Activated CD4-positive, alpha-beta T cell treated with anti-CD3 and anti-CD28 coated beads for 36 hours (primary cell): ENCODE results near the gene TMEM273. TPM values are rescaled to one million over a fixed set of nuclear protein-coding genes. Genes with fewer than 3 reads are reported as not detected.

Experiments
- ATAC-seq: fragments of 200-7000 bp; cut with Tn5 transposase; one replicate; pipeline ENCODE4 v1.10.0; 2021; ENCODE audit warnings: mild to moderate bottlenecking, moderate library complexity
- CTCF ChIA-PET: fragments of 350-600 bp; sonication (Branson Sonifier 250); formaldehyde crosslinking; loops from one replicate; lab custom pipeline; 2021; ENCODE audit warnings: antibody characterized with exemption; lab: Charles Lee
- POLR2A ChIA-PET: fragments of 350-600 bp; sonication (Branson Sonifier 250); formaldehyde crosslinking; loops from one replicate; lab custom pipeline; 2021; ENCODE audit warnings: antibody characterized with exemption, inconsistent platforms; lab: Charles Lee
- DNase-seq: peaks from one replicate; pipeline ENCODE4 v3.0.0-alpha.2; 2020
- H3K27ac Mint-ChIP-seq: one replicate; pipeline ENCODE4 v1.8.0; 2021; ENCODE audit warnings: mixed read lengths
- H3K27me3 Mint-ChIP-seq: one replicate; pipeline ENCODE4 v1.8.0; 2021; ENCODE audit warnings: mixed read lengths
- H3K36me3 Mint-ChIP-seq: one replicate; pipeline ENCODE4 v1.8.0; 2021; ENCODE audit warnings: low read depth, mixed read lengths
- H3K4me1 Mint-ChIP-seq: one replicate; pipeline ENCODE4 v1.8.0; 2021; ENCODE audit warnings: mixed read lengths
- H3K4me3 Mint-ChIP-seq: one replicate; pipeline ENCODE4 v1.8.0; 2021; ENCODE audit warnings: mild to moderate bottlenecking, moderate library complexity, mixed read lengths
- H3K9me3 Mint-ChIP-seq: one replicate; pipeline ENCODE4 v1.8.0; 2021; ENCODE audit warnings: low read depth, mixed read lengths
- intact Hi-C, 2 experiments: fragments of 100-400 bp; cut with DNase I in 1 of 2; cut with micrococcal nuclease in 1 of 2; formaldehyde crosslinking; loops; one replicate each; pipeline versions ENCODE4 v1.14.2 to v1.15.1; 2022 to 2024; cut with DNase I, micrococcal nuclease
- total RNA-seq, 2 experiments: library from RNA; stranded (reverse); gene quantifications; one replicate each; pipeline ENCODE4 v1.2.3, GENCODE V29; 2021

Gene TMEM273
- 10 to 100 TPM; 26.5 to 28.0 TPM for total RNA-seq

- Mint-ChIP-seq H3K27ac (peak within 1 kb of the TSS; percentile 68), H3K36me3 (peaks cover 3% of the 10 kb centered on the region), H3K27me3 (peaks cover 23% of the 10 kb centered on the region), H3K4me1 (peaks cover 23% of the 10 kb centered on the region), H3K9me3 (no peaks in the 10 kb centered on the region), H3K4me3 (peak within 1 kb of the TSS; percentile 57)
- POLR2A ChIA-PET = no interaction called here
- DNase-seq = peak; percentile 48
- intact Hi-C loops = no loop called here
- ATAC-seq = peak; percentile 59
- CTCF ChIA-PET = no interaction called here
Observed at GRCh38 chr10:49187950-49188761, at the start of gene TMEM273. TMEM273 (minus strand) TSS chr10:49188391; CDS start chr10:49188336, 55 bp downstream.

GRCh38 chr10:49237985-49238384, 49.8 kb upstream of the TMEM273 start:
- Mint-ChIP-seq H3K4me1 (no peaks in the 10 kb centered on the region), H3K9me3 (no peaks in the 10 kb centered on the region), H3K27me3 (peaks cover 2% of the 10 kb centered on the region), H3K36me3 (no peaks in the 10 kb centered on the region), H3K4me3 (no peak overlapping the region), H3K27ac (no peak overlapping the region)
- ChIA-PET POLR2A (no interaction called here), CTCF (no interaction called here)
- no peak for DNase-seq
- no peak for ATAC-seq
- intact Hi-C loops = no loop called here

GRCh38 chr10:49235392-49235791, 47.2 kb upstream of the TMEM273 start:
- intact Hi-C loops = no loop called here
- H3K4me1 Mint-ChIP-seq = no peaks in the 10 kb centered on the region

GRCh38 chr10:49231086-49231820, 43.1 kb upstream of the TMEM273 start:
- CTCF ChIA-PET = no interaction called here
- Mint-ChIP-seq H3K36me3 (no peaks in the 10 kb centered on the region), H3K27me3 (peaks cover 2% of the 10 kb centered on the region), H3K4me3 (no peak overlapping the region), H3K4me1 (no peaks in the 10 kb centered on the region), H3K27ac (no peak overlapping the region), H3K9me3 (no peaks in the 10 kb centered on the region)
- intact Hi-C loops = no loop called here
- POLR2A ChIA-PET = no interaction called here
- ATAC-seq (no peak), DNase-seq (no peak)

More at GRCh38 chr10:49235392-49235791, 47.2 kb upstream of the TMEM273 start:
- CTCF ChIA-PET = interaction anchor here (0.8 kb wide), 1 partner anchor 236 kb away, joined by 3 read pairs; no protein-coding TSS in a partner anchor
- ATAC-seq = no peak
- DNase-seq = no peak
- Mint-ChIP-seq H3K36me3 (no peaks in the 10 kb centered on the region), H3K27me3 (peaks cover 2% of the 10 kb centered on the region), H3K9me3 (no peaks in the 10 kb centered on the region), H3K27ac (no peak overlapping the region), H3K4me3 (no peak overlapping the region)
- POLR2A ChIA-PET = no interaction called here

- no peaks in the 10 kb centered on the region for H3K36me3 Mint-ChIP-seq
- no peak for ATAC-seq
- no peaks in the 10 kb centered on the region for H3K4me1 Mint-ChIP-seq
- H3K27ac Mint-ChIP-seq = no peak overlapping the region
- no peaks in the 10 kb centered on the region for H3K9me3 Mint-ChIP-seq
- POLR2A ChIA-PET = no interaction called here
- H3K4me3 Mint-ChIP-seq = no peak overlapping the region
- intact Hi-C loops = no loop called here
- no peak for DNase-seq
- peaks cover 2% of the 10 kb centered on the region for H3K27me3 Mint-ChIP-seq
- CTCF ChIA-PET = no interaction called here
Observed at GRCh38 chr10:49230004-49230403, 41.8 kb upstream of the TMEM273 start.

GRCh38 chr10:49228677-49229076, 40.5 kb upstream of the TMEM273 start:
- intact Hi-C loops = no loop called here
- H3K27ac Mint-ChIP-seq = no peak overlapping the region
- CTCF ChIA-PET = no interaction called here
- no peaks in the 10 kb centered on the region for H3K4me1 Mint-ChIP-seq
- peaks cover 2% of the 10 kb centered on the region for H3K27me3 Mint-ChIP-seq
- no peak for ATAC-seq
- H3K9me3 Mint-ChIP-seq = no peaks in the 10 kb centered on the region
- H3K4me3 Mint-ChIP-seq = no peak overlapping the region
- H3K36me3 Mint-ChIP-seq = no peaks in the 10 kb centered on the region
- no peak for DNase-seq
- POLR2A ChIA-PET = no interaction called here

GRCh38 chr10:49227406-49227805, 39.2 kb upstream of the TMEM273 start:
- H3K27me3 Mint-ChIP-seq = peaks cover 2% of the 10 kb centered on the region
- H3K36me3 Mint-ChIP-seq = no peaks in the 10 kb centered on the region
- H3K27ac Mint-ChIP-seq = no peak overlapping the region
- H3K9me3 Mint-ChIP-seq = no peaks in the 10 kb centered on the region
- intact Hi-C loops = no loop called here
- H3K4me1 Mint-ChIP-seq = no peaks in the 10 kb centered on the region
- CTCF ChIA-PET = no interaction called here
- DNase-seq (no peak), ATAC-seq (no peak)
- no peak overlapping the region for H3K4me3 Mint-ChIP-seq
- POLR2A ChIA-PET = no interaction called here

GRCh38 chr10:49226594-49226993, 38.4 kb upstream of the TMEM273 start:
- DNase-seq = no peak
- no peaks in the 10 kb centered on the region for H3K4me1 Mint-ChIP-seq
- no peaks in the 10 kb centered on the region for H3K9me3 Mint-ChIP-seq
- H3K27ac Mint-ChIP-seq = no peak overlapping the region
- intact Hi-C loops = no loop called here
- no peaks in the 10 kb centered on the region for H3K27me3 Mint-ChIP-seq
- no peak overlapping the region for H3K4me3 Mint-ChIP-seq
- no peaks in the 10 kb centered on the region for H3K36me3 Mint-ChIP-seq
- ChIA-PET CTCF (no interaction called here), POLR2A (no interaction called here)
- no peak for ATAC-seq

GRCh38 chr10:49225218-49225876, 37.2 kb upstream of the TMEM273 start:
- Mint-ChIP-seq H3K36me3 (no peaks in the 10 kb centered on the region), H3K27ac (no peak overlapping the region), H3K4me1 (no peaks in the 10 kb centered on the region), H3K9me3 (no peaks in the 10 kb centered on the region), H3K4me3 (no peak overlapping the region), H3K27me3 (no peaks in the 10 kb centered on the region)
- ChIA-PET POLR2A (no interaction called here), CTCF (interaction anchor here (0.6 kb wide), 1 partner anchor 211 kb away, joined by 3 read pairs; no protein-coding TSS in a partner anchor)
- intact Hi-C loops = no loop called here
- DNase-seq (no peak), ATAC-seq (no peak)

GRCh38 chr10:49223205-49223604, 35.0 kb upstream of the TMEM273 start:
- intact Hi-C loops = no loop called here
- ChIA-PET CTCF (no interaction called here), POLR2A (no interaction called here)
- ATAC-seq = no peak
- H3K4me3 Mint-ChIP-seq = no peak overlapping the region
- H3K27me3 Mint-ChIP-seq = peaks cover 14% of the 10 kb centered on the region
- H3K27ac Mint-ChIP-seq = no peak overlapping the region
- DNase-seq = no peak
- H3K9me3 Mint-ChIP-seq = no peaks in the 10 kb centered on the region
- H3K36me3 Mint-ChIP-seq = no peaks in the 10 kb centered on the region
- H3K4me1 Mint-ChIP-seq = no peaks in the 10 kb centered on the region

- ChIA-PET POLR2A (no interaction called here), CTCF (no interaction called here)
- Mint-ChIP-seq H3K9me3 (no peaks in the 10 kb centered on the region), H3K36me3 (no peaks in the 10 kb centered on the region), H3K4me3 (no peak overlapping the region), H3K4me1 (no peaks in the 10 kb centered on the region), H3K27ac (no peak overlapping the region), H3K27me3 (peaks cover 15% of the 10 kb centered on the region)
- DNase-seq (no peak), ATAC-seq (no peak)
- intact Hi-C loops = no loop called here
Observed at GRCh38 chr10:49222170-49222569, 34.0 kb upstream of the TMEM273 start.
